Measurements from ENCODE around the gene CWF19L1. TPM values are rescaled to one million over a fixed set of nuclear protein-coding genes. Genes with fewer than 3 reads are reported as not detected.

CWF19L1 gene
- total and polyA plus RNA-seq, 2 donors (not counting 3 experiments of a cell fraction or from before 2014, with no cell fraction given) = 11.5 to 29.9 TPM

DNA sequence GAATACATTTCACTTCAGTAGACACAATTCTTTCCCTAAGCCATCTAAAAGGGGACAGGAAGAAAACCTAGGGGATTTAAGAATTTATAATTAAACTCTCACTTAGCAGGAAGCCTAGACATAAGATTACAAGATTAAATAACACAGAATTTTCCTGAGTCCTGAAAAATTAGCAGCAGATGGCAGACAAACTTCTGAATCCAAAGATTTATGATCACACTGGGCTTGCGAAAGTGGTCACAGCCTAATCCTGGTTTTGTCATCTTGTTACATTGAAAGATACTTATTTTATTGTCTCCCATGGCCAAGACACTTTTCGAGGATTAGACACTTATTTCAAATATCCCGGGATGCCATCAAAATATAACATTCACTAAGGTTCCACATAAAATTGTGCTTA, 84.5 kb downstream of the CWF19L1 start:
- dilution Hi-C loops (cut with MboI; ENCODE audit: extremely low pct_ligation_motif_present, low sequenced_read_pairs) = no loop called here
- intact Hi-C loops (cut with micrococcal nuclease) = no loop called here
- ChIA-PET POLR2A (no interaction called here), CTCF (no interaction called here)
- H3K27ac ChIP-seq (ENCODE audit: insufficient read depth, low read depth, low read length) = no peak overlapping the region
- peaks cover 40% of the 10 kb centered on the region for H3K79me2 ChIP-seq (ENCODE audit: control insufficient read depth, insufficient read depth, low read length)
- no peak overlapping the region for H3K4me3 ChIP-seq (replicated peaks in 1 of 3; ENCODE audit: insufficient read depth in 1 of 3, low read depth in 1 of 3, low read length in 3 of 3)
- H3K9me1 ChIP-seq (replicated peaks; ENCODE audit: control insufficient read depth, extremely low read depth, insufficient read depth, low read length) = no peaks in the 10 kb centered on the region
- FAIRE-seq = no peak
- no peaks in the 10 kb centered on the region for H3K9me3 ChIP-seq (replicated peaks; ENCODE audit: control insufficient read depth, insufficient read depth, low read length)
- H3K4me2 ChIP-seq (ENCODE audit: insufficient read depth, low read length) = no peak overlapping the region
- H3K9ac ChIP-seq (replicated peaks; ENCODE audit: extremely low read depth, insufficient read depth, low read length) = no peak overlapping the region
- BruUV-seq (replicated peaks) = no TSS peak
- no peaks in the 10 kb centered on the region for H3K27me3 ChIP-seq (ENCODE audit: control insufficient read depth in 2 of 2, insufficient read depth in 2 of 2, low read length in 2 of 2)
- H3K4me1 ChIP-seq (ENCODE audit: control insufficient read depth, extremely low read depth, insufficient read depth, low read length) = peaks cover 16% of the 10 kb centered on the region
- TF ChIP-seq POLR2A (IDR thresholded peaks at IDR 0.05; ENCODE audit: low read depth, low read length) (no peak), FOS (IDR thresholded peaks at IDR 0.05; ENCODE audit: borderline replicate concordance, insufficient read depth, low read length) (no peak), POLR2AphosphoS5 (IDR thresholded peaks at IDR 0.05; ENCODE audit: insufficient read depth, low read depth, low read length) (no peak), JUN (IDR thresholded peaks at IDR 0.05; ENCODE audit: borderline replicate concordance, insufficient read depth, insufficient read length, low read depth) (no peak), GATA2 (IDR thresholded peaks at IDR 0.05; ENCODE audit: insufficient read depth, insufficient read length, low read depth, low read length) (no peak), MYC (IDR thresholded peaks at IDR 0.05; ENCODE audit: low read depth, low read length) (no peak), EZH2 (IDR thresholded peaks at IDR 0.05; ENCODE audit: borderline replicate concordance, low read depth, low read length, severe bottlenecking) (no peak)
- TF ChIP-seq, protein P1, sequence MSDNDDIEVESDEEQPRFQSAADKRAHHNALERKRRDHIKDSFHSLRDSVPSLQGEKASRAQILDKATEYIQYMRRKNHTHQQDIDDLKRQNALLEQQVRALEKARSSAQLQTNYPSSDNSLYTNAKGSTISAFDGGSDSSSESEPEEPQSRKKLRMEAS (IDR thresholded peaks at IDR 0.05; ENCODE audit: insufficient read depth, insufficient read length) = no peak
- TF ChIP-seq, protein P2, sequence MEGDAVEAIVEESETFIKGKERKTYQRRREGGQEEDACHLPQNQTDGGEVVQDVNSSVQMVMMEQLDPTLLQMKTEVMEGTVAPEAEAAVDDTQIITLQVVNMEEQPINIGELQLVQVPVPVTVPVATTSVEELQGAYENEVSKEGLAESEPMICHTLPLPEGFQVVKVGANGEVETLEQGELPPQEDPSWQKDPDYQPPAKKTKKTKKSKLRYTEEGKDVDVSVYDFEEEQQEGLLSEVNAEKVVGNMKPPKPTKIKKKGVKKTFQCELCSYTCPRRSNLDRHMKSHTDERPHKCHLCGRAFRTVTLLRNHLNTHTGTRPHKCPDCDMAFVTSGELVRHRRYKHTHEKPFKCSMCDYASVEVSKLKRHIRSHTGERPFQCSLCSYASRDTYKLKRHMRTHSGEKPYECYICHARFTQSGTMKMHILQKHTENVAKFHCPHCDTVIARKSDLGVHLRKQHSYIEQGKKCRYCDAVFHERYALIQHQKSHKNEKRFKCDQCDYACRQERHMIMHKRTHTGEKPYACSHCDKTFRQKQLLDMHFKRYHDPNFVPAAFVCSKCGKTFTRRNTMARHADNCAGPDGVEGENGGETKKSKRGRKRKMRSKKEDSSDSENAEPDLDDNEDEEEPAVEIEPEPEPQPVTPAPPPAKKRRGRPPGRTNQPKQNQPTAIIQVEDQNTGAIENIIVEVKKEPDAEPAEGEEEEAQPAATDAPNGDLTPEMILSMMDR (IDR thresholded peaks at IDR 0.05; ENCODE audit: extremely low read depth in 1 of 2, insufficient read depth in 1 of 2, low read depth in 1 of 2, low read length in 2 of 2) = no peak
- no peak overlapping the region for H2AFZ ChIP-seq (ENCODE audit: low read depth, low read length)
- H3K36me3 ChIP-seq (ENCODE audit: control insufficient read depth in 2 of 2, extremely low read depth in 1 of 2, insufficient read depth in 2 of 2, low read length in 2 of 2) = peaks cover 0 to 4% of the 10 kb centered on the region in 2 experiments
- H4K20me1 ChIP-seq (replicated peaks; ENCODE audit: control insufficient read depth, extremely low read depth, insufficient read depth, low read length) = no peaks in the 10 kb centered on the region
- DNase-seq (ENCODE audit: low read depth, low spot score) = no peak

Small RNAs within 50 kb of the gene (small RNA-seq; reads per million reads assigned to genes)
- not detected for gene RNU6-422P (ENCODE audit: insufficient read depth, insufficient read length, low read depth, low replicate concordance)
- gene SNORA12 (ENCODE audit: insufficient read depth, insufficient read length, low read depth, low replicate concordance) = 1.5 reads per million

Other genes with a start within 250 kb of the CWF19L1 start
- gene CPN1, start 185.8 kb downstream of the CWF19L1 start, total RNA-seq = not detected in 2 replicates
- not detected in 2 replicates for gene CPN1, start 185.8 kb downstream of the CWF19L1 start, polyA plus RNA-seq
- gene ERLIN1, start 81.6 kb downstream of the CWF19L1 start, total RNA-seq = 51.0 and 51.9 TPM in 2 replicates
- gene ERLIN1, start 81.6 kb downstream of the CWF19L1 start, polyA plus RNA-seq = 25.0 and 30.7 TPM in 2 replicates
- 20.4 and 20.9 TPM in 2 replicates for gene CHUK, start 38.0 kb downstream of the CWF19L1 start, total RNA-seq
- gene CHUK, start 38.0 kb downstream of the CWF19L1 start, polyA plus RNA-seq = 5.1 and 7.3 TPM in 2 replicates
- 45.9 and 54.0 TPM in 2 replicates for gene BLOC1S2, start 19.0 kb upstream of the CWF19L1 start, total RNA-seq
- 12.0 and 18.7 TPM in 2 replicates for gene BLOC1S2, start 19.0 kb upstream of the CWF19L1 start, polyA plus RNA-seq
- not detected in 2 replicates for gene PKD2L1, start 62.6 kb upstream of the CWF19L1 start, total RNA-seq
- not detected in 2 replicates for gene PKD2L1, start 62.6 kb upstream of the CWF19L1 start, polyA plus RNA-seq
- gene SCD, start 79.6 kb upstream of the CWF19L1 start, total RNA-seq = 396 and 426 TPM in 2 replicates
- gene SCD, start 79.6 kb upstream of the CWF19L1 start, polyA plus RNA-seq = 258 and 266 TPM in 2 replicates
- not detected in 2 replicates for gene WNT8B, start 195.4 kb upstream of the CWF19L1 start, total RNA-seq
- gene WNT8B, start 195.4 kb upstream of the CWF19L1 start, polyA plus RNA-seq = not detected in 2 replicates

Data from endothelial cell of umbilical vein (primary cell).